Keratinocyte (primary cell): Measurements from ENCODE around the gene ABLIM2. TPM values are rescaled to one million over a fixed set of nuclear protein-coding genes. Genes with fewer than 3 reads are reported as not detected.

Experiments used
- DNase-seq: peaks from one replicate; pipeline ENCODE4 v3.0.0-alpha.2; 2011; ENCODE audit warnings: low read depth, missing footprints, low spot score
- FAIRE-seq: peaks from 2 replicates; lab custom pipeline; 2011; peaks lifted over from hg19 to GRCh38; lab: Jason Lieb, UNC
- H2AFZ ChIP-seq: 2 replicates; pipeline ENCODE4 v1.6.0; 2012; ENCODE audit warnings: low read length, control low read depth, inconsistent platforms; ENCODE audit not compliant: control insufficient read depth
- H3K27ac ChIP-seq: 2 replicates; pipeline ENCODE4 v1.5.1; 2011; ENCODE audit warnings: low read length; ENCODE audit not compliant: control insufficient read depth, insufficient read depth
- H3K27me3 ChIP-seq: 3 replicates; pipeline ENCODE4 v1.6.0; 2011; ENCODE audit warnings: low read length; ENCODE audit not compliant: control insufficient read depth, insufficient read depth; ENCODE audit errors: extremely low read depth
- H3K36me3 ChIP-seq, 2 experiments: 2 replicates in 1 of 2; 3 replicates in 1 of 2; pipeline ENCODE4 v1.5.1; 2011; ENCODE audit warnings: low read length in 2 of 2, mild to moderate bottlenecking in 1 of 2; ENCODE audit not compliant: control insufficient read depth in 2 of 2, insufficient read depth in 2 of 2; ENCODE audit errors: extremely low read depth in 1 of 2
- H3K4me1 ChIP-seq: 3 replicates; pipeline ENCODE4 v1.5.1; 2011; ENCODE audit warnings: low read length; ENCODE audit not compliant: control insufficient read depth, insufficient read depth; ENCODE audit errors: extremely low read depth
- H3K4me2 ChIP-seq: 3 replicates; pipeline ENCODE4 v1.6.0; 2011; ENCODE audit warnings: low read depth, low read length; ENCODE audit not compliant: control insufficient read depth, insufficient read depth; ENCODE audit errors: extremely low read depth
- H3K4me3 ChIP-seq, 3 experiments: fragments of 200-600 bp in 1 of 3; sonication (generic) in 1 of 3; 2 replicates in 2 of 3; 3 replicates in 1 of 3; pipeline ENCODE4 v1.5.1; 2011 to 2016; ENCODE audit warnings: low read length in 3 of 3, mild to moderate bottlenecking in 3 of 3, control low read depth in 2 of 3, inconsistent platforms in 1 of 3, low read depth in 1 of 3, mixed read lengths in 1 of 3, mixed run types in 1 of 3, moderate library complexity in 1 of 3; ENCODE audit not compliant: control insufficient read depth in 2 of 3, insufficient read depth in 2 of 3; ENCODE audit errors: extremely low read depth in 1 of 3
- H3K79me2 ChIP-seq: 2 replicates; pipeline ENCODE4 v1.6.0; 2012; ENCODE audit warnings: low read length; ENCODE audit not compliant: control insufficient read depth, insufficient read depth
- H3K9ac ChIP-seq: 3 replicates; pipeline ENCODE4 v1.6.0; 2011; ENCODE audit warnings: low read length; ENCODE audit not compliant: control insufficient read depth, insufficient read depth; ENCODE audit errors: extremely low read depth
- H3K9me1 ChIP-seq: 3 replicates; pipeline ENCODE4 v1.6.0; 2011; ENCODE audit warnings: low read length; ENCODE audit not compliant: control insufficient read depth, insufficient read depth; ENCODE audit errors: extremely low read depth
- H3K9me3 ChIP-seq: 2 replicates; pipeline ENCODE4 v1.5.1; 2012; ENCODE audit warnings: low read depth, low read length; ENCODE audit not compliant: control insufficient read depth
- H4K20me1 ChIP-seq: 3 replicates; pipeline ENCODE4 v1.6.0; 2011; ENCODE audit warnings: low read length; ENCODE audit not compliant: control insufficient read depth, insufficient read depth; ENCODE audit errors: extremely low read depth
- CTCF ChIP-seq, 3 experiments: IDR thresholded peaks in 1 of 3; conservative IDR thresholded peaks in 1 of 3; optimal IDR thresholded peaks in 1 of 3; 2 replicates in 2 of 3; 3 replicates in 1 of 3; pipeline versions ENCODE3 to v1.5.1; 2011; ENCODE audit warnings: low read length in 3 of 3, mild to moderate bottlenecking in 3 of 3, moderate library complexity in 2 of 3, control low read depth in 1 of 3, inconsistent platforms in 1 of 3; ENCODE audit not compliant: insufficient read depth in 2 of 3; ENCODE audit errors: extremely low read depth in 1 of 3
- EZH2 ChIP-seq: IDR thresholded peaks from one replicate; pipeline ENCODE4 v1.6.1; 2012; ENCODE audit warnings: inconsistent platforms, mild to moderate bottlenecking, low read length, moderate library complexity
- dilution Hi-C: fragments of 300-500 bp; cut with MboI; formaldehyde crosslinking; loops from one replicate; pipeline ENCODE4 v1.7.0; 2020; ENCODE audit warnings: low sequenced_read_pairs; ENCODE audit not compliant: extremely low pct_ligation_motif_present
- polyA plus RNA-seq, 5 experiments: library from polyadenylated mRNA; depleted of rRNA in 3 of 5; stranded (reverse) in 3 of 5; stranded (forward) in 1 of 5; unstranded in 1 of 5; fragments of >200 nt; gene quantifications; 1 replicate in 1 of 5; 2 replicates in 3 of 5; 3 replicates in 1 of 5; pipeline versions ENCODE4 v1.2.1 to v1.2.3, GENCODE V29; 2011 to 2012; ENCODE audit warnings: missing spikeins in 2 of 5, low read depth in 1 of 5, low replicate concordance in 1 of 5

The ABLIM2 gene
- polyA plus RNA-seq, 1 donor (not counting 4 experiments of a cell fraction or from before 2014, with no cell fraction given) = 0.94 TPM

DNA sequence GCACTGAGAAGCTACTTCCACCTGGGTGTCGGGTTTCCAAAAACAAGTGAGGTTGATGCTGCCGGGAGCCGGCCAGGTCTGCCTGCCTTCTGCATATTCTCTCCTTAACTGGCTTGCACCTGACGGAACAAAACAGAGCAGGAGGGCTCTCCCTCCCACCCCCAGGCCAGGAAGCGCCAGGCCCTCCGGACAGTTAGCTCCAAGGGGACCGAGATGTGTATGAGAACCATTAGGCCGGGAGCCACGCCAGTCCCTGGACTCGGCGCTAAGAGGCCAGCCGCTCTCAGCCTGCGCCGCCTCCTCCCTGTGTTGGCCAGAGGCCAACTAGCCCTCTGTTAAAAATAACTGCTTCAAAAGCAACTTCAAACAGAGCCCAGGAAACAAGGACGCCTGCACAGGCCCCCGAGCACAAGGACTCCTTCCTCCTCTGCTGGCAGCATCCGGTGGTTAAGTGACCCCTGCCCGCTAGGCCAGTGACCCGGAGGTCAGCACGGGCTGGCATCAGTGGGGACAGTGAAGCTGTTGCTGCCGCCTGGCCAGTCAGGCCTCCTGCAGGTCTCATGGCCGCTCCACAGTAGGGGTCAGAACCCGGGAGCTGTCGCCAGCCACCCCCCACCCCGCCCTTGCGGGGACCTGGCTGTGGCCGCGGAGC lies 107.9 kb downstream of the ABLIM2 start:
- no peak overlapping the region for H2AFZ ChIP-seq
- H3K27ac ChIP-seq = no peak overlapping the region
- no peaks in the 10 kb centered on the region for H3K4me1 ChIP-seq
- no peaks in the 10 kb centered on the region for H3K79me2 ChIP-seq
- no peaks in the 10 kb centered on the region for H4K20me1 ChIP-seq
- H3K36me3 ChIP-seq = no peaks in the 10 kb centered on the region
- no peak overlapping the region for H3K4me2 ChIP-seq
- no peak overlapping the region for H3K4me3 ChIP-seq
- DNase-seq (no peak), FAIRE-seq (no peak)
- H3K9me1 ChIP-seq = no peaks in the 10 kb centered on the region
- dilution Hi-C loops = no loop called here
- no peak overlapping the region for H3K9ac ChIP-seq
- TF ChIP-seq EZH2 (no peak), CTCF (optimal IDR thresholded peaks at IDR 0.05 in 1 of 3, IDR thresholded peaks at IDR 0.05 in 1 of 3, conservative IDR thresholded peaks at IDR 0.05 in 1 of 3; ENCODE audit: extremely low read depth in 1 of 3, insufficient read depth in 2 of 3, low read length in 3 of 3) (no peak)
- H3K27me3 ChIP-seq = peaks cover 7% of the 10 kb centered on the region
- peaks cover 2% of the 10 kb centered on the region for H3K9me3 ChIP-seq

GRCh38 chr4:8050180-8050554 lies 108.4 kb downstream of the ABLIM2 start:
- FAIRE-seq (no peak), DNase-seq (no peak)
- no peaks in the 10 kb centered on the region for H3K4me1 ChIP-seq
- no peaks in the 10 kb centered on the region for H3K36me3 ChIP-seq
- no peaks in the 10 kb centered on the region for H3K9me1 ChIP-seq
- H3K27ac ChIP-seq = no peak overlapping the region
- H3K9ac ChIP-seq = no peak overlapping the region
- no peaks in the 10 kb centered on the region for H3K79me2 ChIP-seq
- H4K20me1 ChIP-seq = no peaks in the 10 kb centered on the region
- no peak for TF ChIP-seq CTCF (optimal IDR thresholded peaks at IDR 0.05 in 1 of 3, IDR thresholded peaks at IDR 0.05 in 1 of 3, conservative IDR thresholded peaks at IDR 0.05 in 1 of 3; ENCODE audit: extremely low read depth in 1 of 3, insufficient read depth in 2 of 3, low read length in 3 of 3)
- no peak for TF ChIP-seq EZH2
- peaks cover 7% of the 10 kb centered on the region for H3K27me3 ChIP-seq
- no peak overlapping the region for H2AFZ ChIP-seq
- dilution Hi-C loops = no loop called here
- H3K4me2 ChIP-seq = no peak overlapping the region
- no peak overlapping the region for H3K4me3 ChIP-seq
- peaks cover 1% of the 10 kb centered on the region for H3K9me3 ChIP-seq
